B cell (primary cell): Measurements from ENCODE around the gene RAB27A. TPM values are rescaled to one million over a fixed set of nuclear protein-coding genes. Genes with fewer than 3 reads are reported as not detected.
"Not testable (repeated sequence)": the region's sequence is repeated elsewhere in the genome, so short reads cannot be mapped to it uniquely, and the experiment has no call there.

Experiments
- ATAC-seq: fragments of 200-7000 bp; cut with Tn5 transposase; one replicate; pipeline ENCODE4 v1.10.0; 2021; ENCODE audit warnings: low read depth, mild to moderate bottlenecking, moderate number of reproducible peaks, moderate library complexity
- CTCF ChIA-PET: fragments of 350-600 bp; sonication (Branson Sonifier 250); formaldehyde crosslinking; loops from one replicate; lab custom pipeline; 2021; ENCODE audit warnings: antibody characterized with exemption, inconsistent platforms; lab: Charles Lee
- POLR2A ChIA-PET: fragments of 350-600 bp; sonication (Branson Sonifier 250); formaldehyde crosslinking; loops from one replicate; lab custom pipeline; 2021; ENCODE audit warnings: antibody characterized with exemption; lab: Charles Lee
- DNase-seq: peaks from one replicate; pipeline ENCODE4 v3.0.0; 2013
- H2AFZ ChIP-seq: 2 replicates; pipeline ENCODE4 v1.6.1; 2012; ENCODE audit warnings: mild to moderate bottlenecking, low read depth, low read length; ENCODE audit not compliant: insufficient read depth, poor library complexity, severe bottlenecking
- H3K27ac ChIP-seq, 2 donors: 1 replicate in 1 of 2; 2 replicates in 1 of 2; pipeline ENCODE4 v1.5.1; 2012 to 2013; ENCODE audit warnings: low read length in 2 of 2, mild to moderate bottlenecking in 2 of 2, moderate library complexity in 1 of 2
- H3K27me3 ChIP-seq, 4 experiments: fragments of 200-600 bp in 1 of 4; sonication (generic) in 1 of 4; replicated peaks in 1 of 4; 1 replicate in 2 of 4; 2 replicates in 2 of 4; pipeline versions ENCODE4 v1.6.1 to v1.7.0; 2013 to 2016; ENCODE audit warnings: low read length in 3 of 4, mild to moderate bottlenecking in 2 of 4, mixed read lengths in 1 of 4, moderate library complexity in 1 of 4; ENCODE audit not compliant: insufficient read depth in 4 of 4, control insufficient read depth in 3 of 4; ENCODE audit errors: control extremely low read depth in 1 of 4
- H3K36me3 ChIP-seq, 2 experiments: replicated peaks in 1 of 2; 1 replicate in 1 of 2; 2 replicates in 1 of 2; pipeline versions ENCODE4 v1.6.1 to v1.7.1; 2013; ENCODE audit warnings: low read length in 1 of 2; ENCODE audit not compliant: insufficient read depth in 2 of 2, control insufficient read depth in 1 of 2; ENCODE audit errors: control extremely low read depth in 1 of 2, extremely low read depth in 1 of 2
- H3K4me1 ChIP-seq, 2 donors: fragments of 200-600 bp in 1 of 2; sonication (generic) in 1 of 2; 1 replicate in 1 of 2; 2 replicates in 1 of 2; pipeline versions ENCODE4 v1.5.1 to v1.6.1; 2013 to 2017; ENCODE audit warnings: low read length in 2 of 2; ENCODE audit not compliant: control insufficient read depth in 2 of 2, insufficient read depth in 2 of 2
- H3K4me2 ChIP-seq: replicated peaks from 2 replicates; pipeline ENCODE3; 2012; ENCODE audit warnings: mild to moderate bottlenecking, low read depth, low read length; ENCODE audit not compliant: poor library complexity, severe bottlenecking
- H3K4me3 ChIP-seq, 5 experiments: fragments of 200-600 bp in 1 of 5; sonication (generic) in 1 of 5; 1 replicate in 3 of 5; 2 replicates in 2 of 5; pipeline versions ENCODE4 v1.5.1 to v1.7.0; 2011 to 2016; ENCODE audit warnings: low read length in 4 of 5, mild to moderate bottlenecking in 4 of 5, low read depth in 2 of 5, control low read depth in 1 of 5, moderate library complexity in 1 of 5; ENCODE audit not compliant: insufficient read depth in 1 of 5; ENCODE audit errors: control extremely low read depth in 1 of 5, extremely low read depth in 1 of 5
- H3K79me2 ChIP-seq: fragments of 200-600 bp; sonication (generic); one replicate; pipeline ENCODE4 v1.6.0; 2016; ENCODE audit warnings: low read length; ENCODE audit not compliant: control insufficient read depth, insufficient read depth
- H3K9ac ChIP-seq: fragments of 200-600 bp; sonication (generic); 2 replicates; pipeline ENCODE4 v1.6.1; 2017; ENCODE audit warnings: mild to moderate bottlenecking, low read length, moderate library complexity
- H3K9me3 ChIP-seq, 3 donors: one replicate each; pipeline versions ENCODE4 v1.6.1 to v1.7.1; 2013; ENCODE audit warnings: low read length in 2 of 3; ENCODE audit not compliant: control insufficient read depth in 2 of 3, insufficient read depth in 1 of 3; ENCODE audit errors: control extremely low read depth in 1 of 3
- H4K20me1 ChIP-seq: 2 replicates; pipeline ENCODE4 v1.6.0; 2012; ENCODE audit warnings: mild to moderate bottlenecking, low read length; ENCODE audit not compliant: insufficient read depth, control insufficient read depth, poor library complexity, severe bottlenecking
- H3K27ac Mint-ChIP-seq: one replicate; pipeline ENCODE4 v1.8.0; 2021; ENCODE audit warnings: mixed read lengths
- H3K27me3 Mint-ChIP-seq: one replicate; pipeline ENCODE4 v1.8.0; 2021; ENCODE audit warnings: mixed read lengths
- H3K4me1 Mint-ChIP-seq: one replicate; pipeline ENCODE4 v1.8.0; 2021; ENCODE audit warnings: mixed read lengths
- H3K4me3 Mint-ChIP-seq: one replicate; pipeline ENCODE4 v1.8.0; 2021; ENCODE audit warnings: mixed read lengths
- H3K9me3 Mint-ChIP-seq: one replicate; pipeline ENCODE4 v1.8.0; 2022; ENCODE audit warnings: mixed read lengths; ENCODE audit not compliant: insufficient read depth
- CTCF ChIP-seq: fragments of 200-600 bp; IDR thresholded peaks from one replicate; pipeline ENCODE4 v1.8.0; 2022; ENCODE audit warnings: antibody characterized with exemption, mild to moderate bottlenecking
- EZH2 ChIP-seq: IDR thresholded peaks from 2 replicates; pipeline ENCODE4 v1.6.1; 2012; ENCODE audit warnings: borderline replicate concordance, low read depth, mild to moderate bottlenecking, moderate library complexity, low read length; ENCODE audit not compliant: insufficient read depth, poor library complexity, severe bottlenecking
- WGBS: methylation state at CpG from one replicate; pipeline ENCODE4 v1.1.5; 2013; ENCODE audit warnings: missing lambda C conversion rate; ENCODE audit not compliant: insufficient coverage; 5-methylcytosine and 5-hydroxymethylcytosine counted together
- intact Hi-C: fragments of 100-400 bp; cut with micrococcal nuclease; formaldehyde crosslinking; loops from one replicate; pipeline ENCODE4 v1.10.0; 2022
- polyA plus RNA-seq: library from polyadenylated mRNA; depleted of rRNA; stranded (reverse); fragments of >200 nt; gene quantifications from 2 replicates; pipeline ENCODE4 v1.2.3, GENCODE V29; 2012
- total RNA-seq, 2 donors: library from RNA; stranded (reverse); fragments of 120-200 nt in 1 of 2; gene quantifications; 1 replicate in 1 of 2; 2 replicates in 1 of 2; pipeline versions ENCODE4 v1.2.3 to v1.2.4, GENCODE V29; 2013 to 2022

RAB27A gene
- total and polyA plus RNA-seq, 2 donors (not counting 1 experiment from before 2014, with no cell fraction given), result 7.2 to 19.0 TPM

- peak; percentile 96 for DNase-seq
- peaks cover 63% of the 10 kb centered on the region for H3K79me2 ChIP-seq
These were observed 29.2 kb upstream of the RAB27A start, which contains the start of the genes PIGB and PIGBOS1 for GRCh38 chr15:55318588-55319494. PIGB (plus strand) TSS chr15:55319222; CDS start chr15:55319251, 29 bp downstream. PIGBOS1 (minus strand) TSS chr15:55319123; CDS start chr15:55317792, 1,331 bp downstream.

GRCh38 chr15:55302801-55303200 lies 13.2 kb upstream of the RAB27A start:
- DNase-seq, H3K4me2 ChIP-seq, H3K79me2 ChIP-seq, H3K4me3 Mint-ChIP-seq, H3K9me3 ChIP-seq, H3K4me3 ChIP-seq, H3K27ac ChIP-seq, intact Hi-C loops, H4K20me1 ChIP-seq, H3K27ac Mint-ChIP-seq, H3K27me3 ChIP-seq, H3K9ac ChIP-seq, H3K36me3 ChIP-seq, H3K9me3 Mint-ChIP-seq, H3K27me3 Mint-ChIP-seq, H3K4me1 ChIP-seq, ATAC-seq, H3K4me1 Mint-ChIP-seq, POLR2A ChIA-PET, H2AFZ ChIP-seq, CTCF ChIA-PET: not testable (repeated sequence)
- WGBS, result no CpG with 5 or more reads among the region's 32 CpGs

More at GRCh38 chr15:55318588-55319494, 29.2 kb upstream of the RAB27A start, which contains the start of the genes PIGB and PIGBOS1:
- intact Hi-C loops, result loop anchor here (1.0 kb wide), 3 partner anchors 29 to 123 kb away; partner anchors contain the start of genes CCPG1, PIERCE2 and RSL24D1
- TF ChIP-seq CTCF (no peak), EZH2 (no peak)
- Histone ChIP-seq H3K9me3 (no peaks in the 10 kb centered on the region), H4K20me1 (no peaks in the 10 kb centered on the region), H2AFZ (peak within 1 kb of the TSS; percentile 73), H3K4me3 (peak within 1 kb of the TSS; percentile 81 to 96 (median 89)), H3K36me3 (no peaks in the 10 kb centered on the region), H3K27me3 (no peaks in the 10 kb centered on the region), H3K4me1 (peaks cover 28 to 40% of the 10 kb centered on the region in 2 donors), H3K4me2 (peak within 1 kb of the TSS; percentile 81), H3K9ac (peak within 1 kb of the TSS; percentile 91), H3K27ac (peak within 1 kb of the TSS; percentile 96 to 98)
- Mint-ChIP-seq H3K27me3 (no peaks in the 10 kb centered on the region), H3K4me1 (peaks cover 62% of the 10 kb centered on the region), H3K4me3 (peak within 1 kb of the TSS; percentile 100), H3K27ac (peak within 1 kb of the TSS; percentile 100), H3K9me3 (no peaks in the 10 kb centered on the region)
- CTCF ChIA-PET, result interaction anchor here (0.7 to 2.2 kb wide), 11 partner anchors 25 to 121 kb away, joined by 3 to 14 read pairs (median 4); partner anchors contain the start of genes CCPG1 and PIERCE2
- ATAC-seq, result peak; percentile 84
- POLR2A ChIA-PET, result interaction anchor here (0.6 to 1.8 kb wide), 10 partner anchors 8 to 179 kb away, joined by 3 to 12 read pairs (median 3); partner anchors contain the start of genes CCPG1, PIERCE2 and RSL24D1
- under 1% methylated on average over 45 of the region's 49 CpGs for WGBS
